Measurements from ENCODE around the gene RAB36.

- TF ChIP-seq EZH2 (IDR thresholded peaks at IDR 0.05; ENCODE audit: borderline replicate concordance, low read length): no peak
- TF ChIP-seq, protein P1, sequence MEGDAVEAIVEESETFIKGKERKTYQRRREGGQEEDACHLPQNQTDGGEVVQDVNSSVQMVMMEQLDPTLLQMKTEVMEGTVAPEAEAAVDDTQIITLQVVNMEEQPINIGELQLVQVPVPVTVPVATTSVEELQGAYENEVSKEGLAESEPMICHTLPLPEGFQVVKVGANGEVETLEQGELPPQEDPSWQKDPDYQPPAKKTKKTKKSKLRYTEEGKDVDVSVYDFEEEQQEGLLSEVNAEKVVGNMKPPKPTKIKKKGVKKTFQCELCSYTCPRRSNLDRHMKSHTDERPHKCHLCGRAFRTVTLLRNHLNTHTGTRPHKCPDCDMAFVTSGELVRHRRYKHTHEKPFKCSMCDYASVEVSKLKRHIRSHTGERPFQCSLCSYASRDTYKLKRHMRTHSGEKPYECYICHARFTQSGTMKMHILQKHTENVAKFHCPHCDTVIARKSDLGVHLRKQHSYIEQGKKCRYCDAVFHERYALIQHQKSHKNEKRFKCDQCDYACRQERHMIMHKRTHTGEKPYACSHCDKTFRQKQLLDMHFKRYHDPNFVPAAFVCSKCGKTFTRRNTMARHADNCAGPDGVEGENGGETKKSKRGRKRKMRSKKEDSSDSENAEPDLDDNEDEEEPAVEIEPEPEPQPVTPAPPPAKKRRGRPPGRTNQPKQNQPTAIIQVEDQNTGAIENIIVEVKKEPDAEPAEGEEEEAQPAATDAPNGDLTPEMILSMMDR (conservative IDR thresholded peaks at IDR 0.05 in 1 of 2, IDR thresholded peaks at IDR 0.05 in 1 of 2; ENCODE audit: extremely low read depth in 1 of 2, insufficient read depth in 1 of 2, low read depth in 1 of 2, low read length in 2 of 2): no peak
These were observed 48.0 kb downstream of the RAB36 start for GRCh38 chr22:23193196-23193827.
